GM12878 (cell line): ENCODE data around the gene SATB2. TPM values are rescaled to one million over a fixed set of nuclear protein-coding genes. Genes with fewer than 3 reads are reported as not detected.

Experiments
- ATAC-seq: fragments of 200-7000 bp; cut with Tn5 transposase; 3 replicates; pipeline ENCODE4 v1.9.1; 2020; ENCODE audit warnings: mild to moderate bottlenecking, moderate library complexity
- BruUV-seq: library from RNA; stranded (reverse); fragments of 400-500 nt; replicated peaks from 2 replicates; lab custom pipeline; 2021; lab: Mats Ljungman, UMichigan
- CTCF ChIA-PET: fragments of 300-600 bp; sonication (Branson Sonifier 250); formaldehyde crosslinking; extraction: SDS; loops from one replicate; lab custom pipeline; 2021; ENCODE audit warnings: inconsistent platforms; lab: Yijun Ruan, JAX
- POLR2A ChIA-PET: fragments of 350-600 bp; formaldehyde crosslinking; extraction: SDS; loops from one replicate; lab custom pipeline; 2021; ENCODE audit warnings: inconsistent platforms; lab: Charles Lee
- RAD21 ChIA-PET: fragments of 300-600 bp; sonication (Branson Sonifier 250); formaldehyde crosslinking; loops from one replicate; lab custom pipeline; 2023; ENCODE audit warnings: antibody characterized with exemption; ENCODE audit not compliant: unreplicated experiment; lab: Charles Lee
- SMC1A ChIA-PET: fragments of 300-600 bp; sonication (Branson Sonifier 250); formaldehyde crosslinking; loops from one replicate; lab custom pipeline; 2023; ENCODE audit not compliant: unreplicated experiment, uncharacterized antibody; lab: Charles Lee
- DNase-seq: peaks from one replicate; pipeline ENCODE4 v3.0.0-alpha.2; 2011; ENCODE audit warnings: low read depth, low spot score
- FAIRE-seq: peaks from 3 replicates; lab custom pipeline; 2011; peaks lifted over from hg19 to GRCh38; lab: Jason Lieb, UNC
- H2AFZ ChIP-seq: 2 replicates; pipeline ENCODE4 v1.6.0; 2011; ENCODE audit warnings: low read depth, low read length, control low read depth; ENCODE audit not compliant: control insufficient read depth
- H3K27ac ChIP-seq: 2 replicates; pipeline ENCODE4 v1.5.1; 2011; ENCODE audit warnings: control low read depth; ENCODE audit not compliant: control insufficient read depth, insufficient read depth
- H3K27me3 ChIP-seq, 2 experiments: replicated peaks in 1 of 2; 2 replicates each; pipeline versions ENCODE4 v1.6.0 to v1.6.1; 2011; ENCODE audit warnings: low read length in 1 of 2; ENCODE audit not compliant: control insufficient read depth in 2 of 2, insufficient read depth in 2 of 2
- H3K36me3 ChIP-seq, 2 experiments: 2 replicates each; pipeline ENCODE4 v1.5.1; 2011; ENCODE audit warnings: low read length in 1 of 2; ENCODE audit not compliant: control insufficient read depth in 2 of 2, insufficient read depth in 2 of 2
- H3K4me1 ChIP-seq: 2 replicates; pipeline ENCODE4 v1.6.1; 2011; ENCODE audit warnings: mild to moderate bottlenecking, low read length, moderate library complexity, mixed read lengths; ENCODE audit not compliant: control insufficient read depth, insufficient read depth
- H3K4me2 ChIP-seq: 2 replicates; pipeline ENCODE4 v1.6.0; 2011; ENCODE audit warnings: control low read depth; ENCODE audit not compliant: control insufficient read depth, insufficient read depth
- H3K4me3 ChIP-seq: fragments of 200-600 bp; sonication (generic); 2 replicates; pipeline ENCODE4 v1.5.1; 2016
- H3K79me2 ChIP-seq: 2 replicates; pipeline ENCODE4 v1.6.0; 2011; ENCODE audit warnings: low read length; ENCODE audit not compliant: control insufficient read depth, insufficient read depth
- H3K9ac ChIP-seq: 2 replicates; pipeline ENCODE4 v1.8.0; 2011; ENCODE audit warnings: low read length, control low read depth, mixed read lengths; ENCODE audit not compliant: control insufficient read depth, insufficient read depth
- H3K9me3 ChIP-seq: replicated peaks from 3 replicates; pipeline ENCODE4 v1.5.1; 2011; ENCODE audit warnings: mild to moderate bottlenecking, low read length; ENCODE audit not compliant: control insufficient read depth, insufficient read depth
- H4K20me1 ChIP-seq: 2 replicates; pipeline ENCODE4 v1.6.0; 2011; ENCODE audit not compliant: control insufficient read depth, insufficient read depth
- EED ChIP-seq: sonication (generic); IDR thresholded peaks from 2 replicates; pipeline ENCODE4 v1.6.1; 2016; ENCODE audit warnings: antibody characterized with exemption, low read depth
- HDAC6 ChIP-seq: fragments of 200-600 bp; sonication (generic); IDR thresholded peaks from one replicate; pipeline ENCODE4 v1.8.0; 2017; ENCODE audit warnings: antibody characterized with exemption; ENCODE audit not compliant: unreplicated experiment
- MLLT1 ChIP-seq: fragments of 450-650 bp; IDR thresholded peaks from 2 replicates; pipeline ENCODE4 v1.6.1; 2016; ENCODE audit warnings: mild to moderate bottlenecking
- POU2F2 ChIP-seq: IDR thresholded peaks from 3 replicates; pipeline ENCODE4 v1.6.1; 2011; ENCODE audit warnings: low read depth, mild to moderate bottlenecking, low read length, borderline replicate concordance
- RCOR1 ChIP-seq: conservative IDR thresholded peaks from 2 replicates; pipeline ENCODE4 v1.6.1; 2012; ENCODE audit warnings: low read depth, low read length, improper control_type of control experiment
- SREBF1 ChIP-seq: IDR thresholded peaks from 2 replicates; pipeline ENCODE4 v1.6.1; 2012; ENCODE audit warnings: mild to moderate bottlenecking, low read length
- STAT3 ChIP-seq: IDR thresholded peaks from 2 replicates; pipeline ENCODE4 v1.6.1; 2011; ENCODE audit warnings: low read depth, low read length, improper control_type of control experiment
- YY1 ChIP-seq: IDR thresholded peaks from 2 replicates; pipeline ENCODE4 v1.6.1; 2011; ENCODE audit warnings: low read depth, mild to moderate bottlenecking, low read length
- WGBS: methylation state at CpG from one replicate; pipeline ENCODE4 v1.1.6; 2016; ENCODE audit warnings: low lambda C conversion rate; ENCODE audit not compliant: insufficient replicate concordance, insufficient coverage; ENCODE audit errors: missing lambda C conversion rate; 5-methylcytosine and 5-hydroxymethylcytosine counted together
- in situ Hi-C: fragments of 300-500 bp; cut with MboI; formaldehyde crosslinking; loops from 9 replicates; pipeline ENCODE4 v1.14.3; 2018; ENCODE audit warnings: mixed read lengths
- intact Hi-C: fragments of 100-400 bp; cut with micrococcal nuclease; formaldehyde crosslinking; loops from one replicate; pipeline ENCODE4 v1.14.2; 2022; ENCODE audit not compliant: unreplicated experiment
- polyA plus RNA-seq, 11 experiments: library from polyadenylated mRNA; depleted of rRNA in 4 of 11; unstranded in 6 of 11; stranded (reverse) in 5 of 11; fragments of >200 nt; fragmentation: Nextera tagmentation in 4 of 11; fragmentation: Illumina TruSeq in 1 of 11; extraction: Ambion mirVana in 4 of 11; extraction: Trizol in 1 of 11; gene quantifications; 1 replicate in 1 of 11; 2 replicates in 10 of 11; pipeline versions ENCODE4 v1.2.1 to v1.2.3, GENCODE V29; 2011 to 2016; ENCODE audit warnings: inconsistent platforms in 2 of 11, missing spikeins in 2 of 11, low read depth in 1 of 11
- total RNA-seq, 4 experiments: library from RNA; depleted of rRNA in 3 of 4; stranded (reverse); fragments of >200 nt in 3 of 4; fragmentation: Illumina TruSeq in 1 of 4; extraction: Trizol in 1 of 4; gene quantifications; 2 replicates each; pipeline versions ENCODE4 v1.2.1 to v1.2.3, GENCODE V29; 2013 to 2021
- TF ChIP-seq, protein P1 (sequence below): fragments of 450-650 bp; formaldehyde crosslinking; IDR thresholded peaks from 2 replicates; pipeline ENCODE4 v1.5.0; 2022; ENCODE audit warnings: mild to moderate bottlenecking, missing genetic modification characterization

The SATB2 gene
- total and polyA plus RNA-seq, 10 of the 15 experiments (the other 5 are each of a cell fraction or from before 2014, with no cell fraction given): 0.03 to 0.56 (median 0.08) TPM; not detected in 3

GRCh38 chr2:199460846-199461710 lies 3.3 kb upstream of the SATB2 start:
- Histone ChIP-seq H3K36me3 (no peaks in the 10 kb centered on the region), H2AFZ (no peak overlapping the region), H3K27ac (no peak overlapping the region), H3K4me2 (no peak overlapping the region), H3K9me3 (no peaks in the 10 kb centered on the region; the same call in 2 of the 3 replicates), H3K9ac (no peak overlapping the region), H3K27me3 (peaks cover 15 to 35% of the 10 kb centered on the region in 2 experiments), H3K79me2 (no peaks in the 10 kb centered on the region), H3K4me3 (no peak overlapping the region), H4K20me1 (no peaks in the 10 kb centered on the region), H3K4me1 (no peaks in the 10 kb centered on the region)
- ATAC-seq (no peak), FAIRE-seq (no peak), DNase-seq (no peak)
- intact Hi-C loops: no loop called here
- ChIA-PET POLR2A (no interaction called here), SMC1A (interaction anchor here (1.4 kb wide), 1 partner anchor 762 kb away, joined by 5 read pairs; no protein-coding TSS in a partner anchor), RAD21 (no interaction called here), CTCF (no interaction called here)
- no TSS peak for BruUV-seq
- TF ChIP-seq RCOR1 (no peak), STAT3 (no peak), MLLT1 (no peak), EED (no peak), POU2F2 (no peak), HDAC6 (no peak), SREBF1 (no peak), YY1 (no peak)
- TF ChIP-seq, protein P1, sequence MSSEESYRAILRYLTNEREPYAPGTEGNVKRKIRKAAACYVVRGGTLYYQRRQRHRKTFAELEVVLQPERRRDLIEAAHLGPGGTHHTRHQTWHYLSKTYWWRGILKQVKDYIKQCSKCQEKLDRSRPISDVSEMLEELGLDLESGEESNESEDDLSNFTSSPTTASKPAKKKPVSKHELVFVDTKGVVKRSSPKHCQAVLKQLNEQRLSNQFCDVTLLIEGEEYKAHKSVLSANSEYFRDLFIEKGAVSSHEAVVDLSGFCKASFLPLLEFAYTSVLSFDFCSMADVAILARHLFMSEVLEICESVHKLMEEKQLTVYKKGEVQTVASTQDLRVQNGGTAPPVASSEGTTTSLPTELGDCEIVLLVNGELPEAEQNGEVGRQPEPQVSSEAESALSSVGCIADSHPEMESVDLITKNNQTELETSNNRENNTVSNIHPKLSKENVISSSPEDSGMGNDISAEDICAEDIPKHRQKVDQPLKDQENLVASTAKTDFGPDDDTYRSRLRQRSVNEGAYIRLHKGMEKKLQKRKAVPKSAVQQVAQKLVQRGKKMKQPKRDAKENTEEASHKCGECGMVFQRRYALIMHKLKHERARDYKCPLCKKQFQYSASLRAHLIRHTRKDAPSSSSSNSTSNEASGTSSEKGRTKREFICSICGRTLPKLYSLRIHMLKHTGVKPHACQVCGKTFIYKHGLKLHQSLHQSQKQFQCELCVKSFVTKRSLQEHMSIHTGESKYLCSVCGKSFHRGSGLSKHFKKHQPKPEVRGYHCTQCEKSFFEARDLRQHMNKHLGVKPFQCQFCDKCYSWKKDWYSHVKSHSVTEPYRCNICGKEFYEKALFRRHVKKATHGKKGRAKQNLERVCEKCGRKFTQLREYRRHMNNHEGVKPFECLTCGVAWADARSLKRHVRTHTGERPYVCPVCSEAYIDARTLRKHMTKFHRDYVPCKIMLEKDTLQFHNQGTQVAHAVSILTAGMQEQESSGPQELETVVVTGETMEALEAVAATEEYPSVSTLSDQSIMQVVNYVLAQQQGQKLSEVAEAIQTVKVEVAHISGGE (CRISPR knock-in tag): no peak
- WGBS: 23% methylated on average over 13 of the region's 13 CpGs
- in situ Hi-C loops: no loop called here
